HUES64 (cell line): ENCODE data around the gene PDPK1. TPM values are rescaled to one million over a fixed set of nuclear protein-coding genes. Genes with fewer than 3 reads are reported as not detected.

Experiments used
- H3K27ac ChIP-seq: 2 replicates; pipeline ENCODE4 v1.7.0; 2013; ENCODE audit warnings: low read depth, low read length, inconsistent platforms
- H3K27me3 ChIP-seq: 2 replicates; pipeline ENCODE4 v1.6.1; 2013; ENCODE audit warnings: mild to moderate bottlenecking, low read length; ENCODE audit not compliant: insufficient read depth
- H3K36me3 ChIP-seq: 2 replicates; pipeline ENCODE4 v1.6.1; 2013; ENCODE audit warnings: mild to moderate bottlenecking, low read length; ENCODE audit not compliant: insufficient read depth
- H3K4me1 ChIP-seq: 2 replicates; pipeline ENCODE4 v1.6.1; 2013; ENCODE audit warnings: mild to moderate bottlenecking, low read length, moderate library complexity; ENCODE audit not compliant: insufficient read depth
- H3K4me3 ChIP-seq: 2 replicates; pipeline ENCODE4 v1.5.1; 2013; ENCODE audit warnings: mild to moderate bottlenecking, low read length, moderate library complexity
- H3K9ac ChIP-seq: 2 replicates; pipeline ENCODE4 v1.6.1; 2013; ENCODE audit warnings: mild to moderate bottlenecking, low read depth, low read length
- H3K9me3 ChIP-seq: 2 replicates; pipeline ENCODE4 v1.6.1; 2013; ENCODE audit warnings: low read depth, low read length; ENCODE audit not compliant: insufficient read depth
- WGBS: fragments of 150-250, 120-280 bp; methylation state at CpG from one replicate; pipeline ENCODE4 v1.1.7; 2013; ENCODE audit warnings: missing lambda C conversion rate; 5-methylcytosine and 5-hydroxymethylcytosine counted together
- polyA plus RNA-seq, 2 experiments: library from polyadenylated mRNA; stranded (reverse); fragments of 50-300 nt; gene quantifications; one replicate each; pipeline ENCODE4 v1.2.3, GENCODE V29; 2013

The PDPK1 gene
- 13.8 TPM for polyA plus RNA-seq (2013, experiment 1 of 2)
- polyA plus RNA-seq (2013, experiment 2 of 2), result 12.0 TPM

GRCh38 chr16:2537451-2538379, at the start of gene PDPK1:
TSS of gene PDPK1 (plus strand) at chr16:2538021. CDS start at chr16:2538113, 92 bp downstream.
- H3K27ac ChIP-seq, result peak within 1 kb of the TSS; percentile 64; the same call in 1 of the 2 replicates
- H3K4me1 ChIP-seq, result no peaks in the 10 kb centered on the region
- WGBS, result 1% methylated on average over 120 of the region's 126 CpGs

GRCh38 chr16:2489581-2489980, 48.2 kb upstream of the PDPK1 start:
- WGBS, result 93% methylated on average over 16 of the region's 16 CpGs
- Histone ChIP-seq H3K4me1 (no peaks in the 10 kb centered on the region), H3K27me3 (no peaks in the 10 kb centered on the region), H3K9me3 (no peaks in the 10 kb centered on the region), H3K36me3 (no peaks in the 10 kb centered on the region), H3K9ac (no peak overlapping the region), H3K4me3 (no peak overlapping the region), H3K27ac (no peak overlapping the region)

More at GRCh38 chr16:2537451-2538379, at the start of gene PDPK1:
- Histone ChIP-seq H3K27me3 (no peaks in the 10 kb centered on the region), H3K9me3 (no peaks in the 10 kb centered on the region), H3K36me3 (no peaks in the 10 kb centered on the region), H3K4me3 (peak within 1 kb of the TSS; percentile 75), H3K9ac (peak within 1 kb of the TSS; percentile 77)

- Histone ChIP-seq H3K27ac (no peak overlapping the region), H3K4me3 (no peak overlapping the region), H3K4me1 (no peaks in the 10 kb centered on the region), H3K9me3 (no peaks in the 10 kb centered on the region), H3K27me3 (no peaks in the 10 kb centered on the region), H3K36me3 (no peaks in the 10 kb centered on the region), H3K9ac (no peak overlapping the region)
- 94% methylated on average over 23 of the region's 23 CpGs for WGBS
These were observed 47.4 kb upstream of the PDPK1 start for GRCh38 chr16:2490190-2491105.

- Histone ChIP-seq H3K9ac (no peak overlapping the region), H3K36me3 (peaks cover 6% of the 10 kb centered on the region; the same call in 1 of the 2 replicates), H3K27ac (no peak overlapping the region), H3K9me3 (no peaks in the 10 kb centered on the region), H3K4me3 (no peak overlapping the region), H3K4me1 (no peaks in the 10 kb centered on the region), H3K27me3 (no peaks in the 10 kb centered on the region)
- WGBS, result 95% methylated on average over 13 of the region's 13 CpGs
These were observed 45.5 kb upstream of the PDPK1 start for GRCh38 chr16:2492292-2492691.

GRCh38 chr16:2493605-2494004, 44.2 kb upstream of the PDPK1 start:
- H3K27me3 ChIP-seq, result no peaks in the 10 kb centered on the region
- H3K4me1 ChIP-seq, result no peaks in the 10 kb centered on the region
- WGBS, result 95% methylated on average over 6 of the region's 6 CpGs
- no peak overlapping the region for H3K4me3 ChIP-seq
- no peak overlapping the region for H3K27ac ChIP-seq
- H3K36me3 ChIP-seq, result peaks cover 6% of the 10 kb centered on the region; the same call in 1 of the 2 replicates
- H3K9ac ChIP-seq, result no peak overlapping the region
- H3K9me3 ChIP-seq, result no peaks in the 10 kb centered on the region

GRCh38 chr16:2494616-2495015, 43.2 kb upstream of the PDPK1 start:
- no peaks in the 10 kb centered on the region for H3K9me3 ChIP-seq
- H3K27ac ChIP-seq, result no peak overlapping the region
- no peak overlapping the region for H3K4me3 ChIP-seq
- no peaks in the 10 kb centered on the region for H3K27me3 ChIP-seq
- H3K9ac ChIP-seq, result no peak overlapping the region
- H3K36me3 ChIP-seq, result peaks cover 6% of the 10 kb centered on the region; the same call in 1 of the 2 replicates
- no peaks in the 10 kb centered on the region for H3K4me1 ChIP-seq
- 98% methylated on average over 5 of the region's 5 CpGs for WGBS

GRCh38 chr16:2495041-2495440, 42.8 kb upstream of the PDPK1 start:
- no peaks in the 10 kb centered on the region for H3K4me1 ChIP-seq
- H3K4me3 ChIP-seq, result no peak overlapping the region
- H3K36me3 ChIP-seq, result peaks cover 6% of the 10 kb centered on the region; the same call in 1 of the 2 replicates
- H3K9me3 ChIP-seq, result no peaks in the 10 kb centered on the region
- 96% methylated on average over 5 of the region's 5 CpGs for WGBS
- H3K27ac ChIP-seq, result no peak overlapping the region
- no peak overlapping the region for H3K9ac ChIP-seq
- H3K27me3 ChIP-seq, result no peaks in the 10 kb centered on the region

- no peaks in the 10 kb centered on the region for H3K4me1 ChIP-seq
- peaks cover 6% of the 10 kb centered on the region; the same call in 1 of the 2 replicates for H3K36me3 ChIP-seq
- H3K9ac ChIP-seq, result no peak overlapping the region; the same call in 1 of the 2 replicates
- no peak overlapping the region for H3K27ac ChIP-seq
- H3K9me3 ChIP-seq, result no peaks in the 10 kb centered on the region
- no peaks in the 10 kb centered on the region for H3K27me3 ChIP-seq
- H3K4me3 ChIP-seq, result no peak overlapping the region
- 96% methylated on average over 62 of the region's 62 CpGs for WGBS
These were observed 41.4 kb upstream of the PDPK1 start for GRCh38 chr16:2496223-2497115.

GRCh38 chr16:2497116-2497630, 40.6 kb upstream of the PDPK1 start:
- peaks cover 6% of the 10 kb centered on the region; the same call in 1 of the 2 replicates for H3K36me3 ChIP-seq
- no peaks in the 10 kb centered on the region for H3K27me3 ChIP-seq
- no peaks in the 10 kb centered on the region for H3K9me3 ChIP-seq
- peaks cover 6% of the 10 kb centered on the region for H3K4me1 ChIP-seq
- H3K4me3 ChIP-seq, result no peak overlapping the region
- 89% methylated on average over 21 of the region's 21 CpGs for WGBS
- H3K9ac ChIP-seq, result no peak overlapping the region
- no peak overlapping the region for H3K27ac ChIP-seq
